SU-DHL-6 (cell line): ENCODE data around the gene AGAP1.

Experiments
- H2AFZ ChIP-seq: fragments of 200-600 bp; sonication (generic); 2 replicates; pipeline ENCODE4 v1.6.1; 2014; ENCODE audit warnings: low read depth, mild to moderate bottlenecking, moderate library complexity, mixed read lengths, antibody characterized with exemption, low read length; ENCODE audit not compliant: severe bottlenecking
- H3F3A ChIP-seq: fragments of 200-600 bp; shearing (Covaris generic); 2 replicates; pipeline ENCODE4 v1.6.0; 2016; ENCODE audit warnings: antibody characterized with exemption, mild to moderate bottlenecking; ENCODE audit not compliant: insufficient read depth
- H3K27ac ChIP-seq: fragments of 200-600 bp; sonication (generic); 2 replicates; pipeline ENCODE4 v1.5.1; 2016; ENCODE audit warnings: low read depth, mild to moderate bottlenecking, low read length, moderate library complexity, mixed read lengths
- H3K27me3 ChIP-seq: fragments of 200-600 bp; sonication (generic), shearing (Covaris generic); 2 replicates; pipeline ENCODE4 v1.6.0; 2014; ENCODE audit warnings: mild to moderate bottlenecking, low read length
- H3K36me3 ChIP-seq: fragments of 200-600 bp; sonication (generic); 2 replicates; pipeline ENCODE4 v1.6.1; 2014; ENCODE audit warnings: mild to moderate bottlenecking, low read length, mixed read lengths
- H3K4me2 ChIP-seq: fragments of 300-600, 200-600 bp; shearing (Covaris generic), sonication (generic); 2 replicates; pipeline ENCODE4 v1.6.0; 2014; ENCODE audit warnings: low read length, low read depth, mild to moderate bottlenecking; ENCODE audit not compliant: poor library complexity, severe bottlenecking
- H3K4me3 ChIP-seq: fragments of 200-600 bp; sonication (generic); 2 replicates; pipeline ENCODE4 v1.5.1; 2014; ENCODE audit warnings: antibody characterized with exemption, low read length, mild to moderate bottlenecking, mixed read lengths; ENCODE audit not compliant: insufficient read depth, poor library complexity, severe bottlenecking
- H3K79me2 ChIP-seq: fragments of 200-600 bp; sonication (generic); 2 replicates; pipeline ENCODE4 v1.6.1; 2014; ENCODE audit warnings: mild to moderate bottlenecking, low read length, moderate library complexity; ENCODE audit not compliant: insufficient read depth
- H3K9ac ChIP-seq: fragments of 200-600 bp; sonication (generic); 2 replicates; pipeline ENCODE4 v1.7.0; 2014; ENCODE audit warnings: mild to moderate bottlenecking, low read length
- H3K9me2 ChIP-seq: fragments of 200-600 bp; sonication (generic); replicated peaks from 2 replicates; pipeline ENCODE4 v1.6.1; 2014; ENCODE audit warnings: low read length; ENCODE audit not compliant: insufficient read depth
- H3K9me3 ChIP-seq: fragments of 200-600 bp; sonication (generic); 2 replicates; pipeline ENCODE4 v1.6.1; 2014; ENCODE audit warnings: low read length, mixed read lengths; ENCODE audit not compliant: insufficient read depth
- H4K20me1 ChIP-seq: fragments of 200-600 bp; sonication (generic); 2 replicates; pipeline ENCODE4 v1.6.1; 2014; ENCODE audit warnings: low read depth, mild to moderate bottlenecking, antibody characterized with exemption, low read length, moderate library complexity, mixed read lengths
- EZH2phosphoT487 ChIP-seq: fragments of 200-600 bp; sonication (generic), shearing (Covaris generic); conservative IDR thresholded peaks from 2 replicates; pipeline ENCODE4 v1.6.1; 2018; ENCODE audit warnings: mild to moderate bottlenecking, antibody characterized with exemption, low read length, moderate library complexity, mixed read lengths
- TF ChIP-seq, protein P1 (sequence below): fragments of 200-600 bp; sonication (generic); IDR thresholded peaks from one replicate; pipeline ENCODE4 v1.5.1; 2017; ENCODE audit warnings: antibody characterized with exemption, mild to moderate bottlenecking, low read length, moderate library complexity; ENCODE audit not compliant: insufficient read depth, poor library complexity, severe bottlenecking

AGAP1 gene

GRCh38 chr2:235769046-235769445 is 275.2 kb downstream of the AGAP1 start:
- Histone ChIP-seq H3F3A (no peaks in the 10 kb centered on the region), H4K20me1 (no peaks in the 10 kb centered on the region), H3K79me2 (no peaks in the 10 kb centered on the region), H3K9me3 (no peaks in the 10 kb centered on the region), H3K9ac (no peak overlapping the region), H3K36me3 (no peaks in the 10 kb centered on the region), H3K27me3 (no peaks in the 10 kb centered on the region), H3K4me2 (no peak overlapping the region), H3K4me3 (no peak overlapping the region), H2AFZ (no peak overlapping the region), H3K27ac (no peak overlapping the region), H3K9me2 (no peaks in the 10 kb centered on the region)
- TF ChIP-seq EZH2phosphoT487, result no peak
- TF ChIP-seq, protein P1, sequence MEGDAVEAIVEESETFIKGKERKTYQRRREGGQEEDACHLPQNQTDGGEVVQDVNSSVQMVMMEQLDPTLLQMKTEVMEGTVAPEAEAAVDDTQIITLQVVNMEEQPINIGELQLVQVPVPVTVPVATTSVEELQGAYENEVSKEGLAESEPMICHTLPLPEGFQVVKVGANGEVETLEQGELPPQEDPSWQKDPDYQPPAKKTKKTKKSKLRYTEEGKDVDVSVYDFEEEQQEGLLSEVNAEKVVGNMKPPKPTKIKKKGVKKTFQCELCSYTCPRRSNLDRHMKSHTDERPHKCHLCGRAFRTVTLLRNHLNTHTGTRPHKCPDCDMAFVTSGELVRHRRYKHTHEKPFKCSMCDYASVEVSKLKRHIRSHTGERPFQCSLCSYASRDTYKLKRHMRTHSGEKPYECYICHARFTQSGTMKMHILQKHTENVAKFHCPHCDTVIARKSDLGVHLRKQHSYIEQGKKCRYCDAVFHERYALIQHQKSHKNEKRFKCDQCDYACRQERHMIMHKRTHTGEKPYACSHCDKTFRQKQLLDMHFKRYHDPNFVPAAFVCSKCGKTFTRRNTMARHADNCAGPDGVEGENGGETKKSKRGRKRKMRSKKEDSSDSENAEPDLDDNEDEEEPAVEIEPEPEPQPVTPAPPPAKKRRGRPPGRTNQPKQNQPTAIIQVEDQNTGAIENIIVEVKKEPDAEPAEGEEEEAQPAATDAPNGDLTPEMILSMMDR, result no peak

GRCh38 chr2:235770909-235771820 is 277.3 kb downstream of the AGAP1 start:
- Histone ChIP-seq H3K27me3 (no peaks in the 10 kb centered on the region), H4K20me1 (no peaks in the 10 kb centered on the region), H3F3A (no peaks in the 10 kb centered on the region), H3K4me2 (no peak overlapping the region), H3K79me2 (no peaks in the 10 kb centered on the region), H2AFZ (no peak overlapping the region), H3K9me3 (no peaks in the 10 kb centered on the region), H3K27ac (no peak overlapping the region), H3K4me3 (no peak overlapping the region), H3K9ac (no peak overlapping the region), H3K36me3 (no peaks in the 10 kb centered on the region), H3K9me2 (no peaks in the 10 kb centered on the region)
- TF ChIP-seq, protein P1, result no peak
- no peak for TF ChIP-seq EZH2phosphoT487

DNA sequence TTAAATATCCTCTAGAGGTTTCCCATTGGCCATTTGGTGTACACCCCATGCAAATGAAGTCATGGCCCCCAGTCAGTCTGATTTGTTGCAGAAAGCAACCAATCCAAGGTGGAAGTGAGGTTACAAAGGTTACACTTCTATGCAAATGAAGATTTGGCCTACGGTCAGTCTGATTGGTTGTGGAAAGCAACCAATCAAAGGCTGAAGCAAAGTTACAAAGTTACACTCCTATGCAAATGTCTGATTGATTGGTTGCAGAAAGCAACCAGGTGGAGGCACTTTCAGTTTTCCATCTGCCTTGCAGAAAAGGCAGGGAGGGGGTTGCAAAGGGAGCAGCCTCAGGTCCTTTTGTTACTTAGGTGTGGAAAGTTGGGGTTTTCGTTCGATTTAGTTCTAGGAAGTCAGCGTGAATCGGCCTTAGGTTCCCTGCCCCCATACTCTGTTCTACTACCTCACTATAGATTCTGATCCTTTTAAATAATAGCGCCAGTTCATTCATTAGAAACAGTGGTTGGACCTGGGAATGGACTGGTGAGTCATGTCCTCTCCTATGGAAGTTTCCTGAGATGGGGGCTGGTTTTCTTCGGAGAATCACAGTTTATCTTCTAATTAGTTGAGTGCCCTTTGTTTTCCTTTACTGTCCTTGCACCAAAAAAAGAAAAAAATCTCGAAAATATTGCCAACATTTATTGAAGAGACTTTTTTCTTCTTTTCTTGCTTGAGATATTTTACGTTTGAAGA is 279.5 kb downstream of the AGAP1 start:
- Histone ChIP-seq H3K36me3 (no peaks in the 10 kb centered on the region), H2AFZ (no peak overlapping the region), H3K4me2 (no peak overlapping the region), H3K27ac (no peak overlapping the region), H3K4me3 (no peak overlapping the region), H3K79me2 (no peaks in the 10 kb centered on the region), H3K9ac (no peak overlapping the region), H3K27me3 (no peaks in the 10 kb centered on the region), H3F3A (no peaks in the 10 kb centered on the region), H3K9me2 (no peaks in the 10 kb centered on the region), H3K9me3 (no peaks in the 10 kb centered on the region), H4K20me1 (no peaks in the 10 kb centered on the region)
- TF ChIP-seq, protein P1, result no peak
- no peak for TF ChIP-seq EZH2phosphoT487
